CD4-positive, alpha-beta T cell treated with Interferon alpha-2 for 1 hour (primary cell): ENCODE results near the gene PTPRN2.
"Not testable (repeated sequence)": the region's sequence is repeated elsewhere in the genome, so short reads cannot be mapped to it uniquely, and the experiment has no call there.

ENCODE experiments used
- DNase-seq, 2 donors: peaks; one replicate each; pipeline ENCODE4 v3.0.0-alpha.2; 2020 to 2022

PTPRN2 gene

DNA sequence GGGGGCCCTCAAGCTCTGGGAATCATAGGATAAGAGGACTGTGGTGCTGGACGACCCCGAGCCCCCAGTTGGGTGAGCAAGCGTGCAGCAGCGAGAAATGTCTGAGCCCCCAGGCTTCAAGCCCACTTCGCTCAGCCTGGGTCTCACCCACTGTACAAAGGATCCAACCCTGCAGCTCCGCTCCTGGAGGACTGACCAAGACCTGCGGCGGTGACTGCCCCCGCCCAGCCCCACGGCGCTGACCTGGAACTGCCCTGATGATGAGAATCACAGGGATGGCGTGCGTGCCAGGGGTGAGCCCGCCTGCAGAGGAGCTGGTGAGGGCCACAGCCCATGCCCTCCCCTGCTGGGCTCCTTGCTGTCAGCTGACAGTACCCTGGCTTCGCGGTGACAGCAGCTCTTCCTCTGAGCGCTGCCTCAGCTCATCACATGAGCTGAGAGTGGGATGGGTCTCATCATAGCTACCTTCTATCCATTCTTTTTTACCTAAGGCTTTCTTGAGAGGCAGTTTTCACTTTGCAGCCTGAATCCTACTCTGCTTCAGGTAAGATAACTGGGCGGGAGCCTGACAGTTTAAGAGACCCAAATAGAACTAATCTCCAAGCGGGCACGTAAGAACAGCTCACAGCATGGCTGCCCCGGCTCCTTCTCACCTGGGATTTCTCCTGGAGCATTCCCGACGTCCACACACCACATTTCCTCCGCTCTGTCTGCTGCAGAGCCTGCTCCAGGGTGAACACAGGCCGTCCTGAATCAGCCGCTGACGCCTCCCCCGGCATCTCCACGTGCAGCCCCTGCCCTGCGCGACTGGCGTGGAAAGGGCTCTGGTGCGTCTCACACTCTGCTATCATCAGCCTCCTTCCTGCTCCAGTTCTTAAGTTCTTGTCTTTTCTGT lies 329.9 kb downstream of the PTPRN2 start:
- no peak for DNase-seq

DNA sequence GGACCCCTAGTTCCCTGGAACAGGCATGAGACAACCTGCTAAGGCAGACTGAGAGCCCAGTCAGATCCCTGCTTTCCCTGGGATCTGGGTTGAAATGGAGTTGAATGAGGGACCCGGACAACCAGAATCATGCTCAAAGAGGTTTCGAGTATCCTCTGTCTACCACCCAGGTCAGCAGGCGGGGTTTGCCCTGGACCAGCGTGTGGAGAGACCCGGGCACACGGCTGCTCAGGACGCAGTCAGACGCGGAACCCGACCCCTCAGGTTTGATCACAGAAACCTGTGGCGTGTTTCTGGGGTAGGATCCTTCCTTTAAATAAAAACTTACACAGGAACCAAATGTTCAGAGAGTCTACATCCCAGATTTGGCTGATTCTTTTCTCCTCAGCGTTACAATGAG lies 330.6 kb downstream of the PTPRN2 start:
- no peak for DNase-seq

DNA sequence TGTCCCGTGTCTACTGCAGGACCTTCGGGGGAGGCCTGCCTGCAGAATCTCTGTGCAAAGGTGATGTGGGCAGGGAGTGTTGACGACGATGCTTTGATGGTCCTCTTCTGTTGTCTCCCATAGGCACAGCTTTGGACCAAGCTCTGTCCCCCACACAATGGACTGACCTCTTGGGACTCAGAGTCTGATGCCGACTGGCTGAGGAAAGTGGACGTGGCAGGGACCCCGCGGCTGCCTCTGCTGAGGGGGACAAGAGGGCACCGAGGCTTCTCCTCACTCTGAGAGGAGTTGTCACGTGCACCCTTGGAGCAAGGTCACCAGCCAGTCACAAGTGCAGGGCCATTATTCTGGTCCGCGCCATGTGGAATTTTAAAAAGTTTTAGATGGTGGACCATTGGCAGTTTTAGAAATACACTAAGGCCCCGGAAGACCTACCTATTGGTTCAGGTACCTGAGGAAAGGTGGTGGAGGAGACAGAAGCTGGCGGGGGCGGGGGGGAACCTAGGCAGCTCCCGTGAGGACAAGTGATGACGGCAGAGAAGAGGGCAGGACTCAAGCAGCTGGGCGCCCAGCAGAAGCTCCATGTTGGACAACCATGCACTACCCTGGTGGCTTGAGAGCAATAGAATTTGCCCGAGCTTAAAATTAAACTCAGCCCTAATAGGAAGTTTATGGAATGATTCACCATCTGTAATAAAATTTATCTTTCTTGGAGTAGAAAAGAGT lies 331.4 kb downstream of the PTPRN2 start:
- no peak for DNase-seq

- DNase-seq = no peak
These were observed 332.1 kb downstream of the PTPRN2 start for GRCh38 chr7:158255558-158255957.

DNA sequence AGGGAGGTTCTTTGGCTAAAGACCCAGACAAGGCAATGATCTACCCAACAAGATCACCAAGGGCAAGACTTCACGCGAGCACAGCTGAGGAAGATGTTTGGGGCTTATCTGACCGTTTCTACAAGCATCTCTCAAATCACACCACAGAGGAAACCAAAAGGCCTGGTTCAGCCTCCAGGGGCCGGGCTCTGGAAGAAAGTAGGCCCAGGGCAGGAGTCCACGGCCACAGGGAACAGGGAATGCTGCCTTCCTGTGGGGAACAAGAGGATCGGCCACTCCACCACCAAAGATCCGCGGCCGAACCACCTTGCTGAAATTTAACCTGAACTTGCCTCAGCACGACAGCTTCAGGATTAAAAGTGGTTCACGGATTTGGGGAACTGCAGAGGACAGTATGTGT lies 332.5 kb downstream of the PTPRN2 start:
- no peak for DNase-seq

DNA sequence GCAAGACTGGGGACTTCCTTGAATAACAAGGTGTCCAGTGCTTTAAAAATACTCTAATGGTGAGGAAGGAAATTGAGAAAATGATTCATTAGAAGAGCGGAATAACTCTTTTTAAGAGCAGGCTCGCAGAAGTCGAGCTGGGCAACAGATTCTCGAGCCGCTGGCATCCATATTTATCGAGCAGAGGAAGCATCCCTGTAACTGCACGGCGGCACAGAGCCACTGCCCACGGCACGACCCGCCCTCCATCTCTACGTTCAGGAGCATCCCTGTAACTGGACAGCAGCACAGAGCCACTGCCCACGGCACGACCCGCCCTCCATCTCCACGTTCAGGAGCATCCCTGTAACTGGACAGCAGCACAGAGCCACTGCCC lies 334.0 kb downstream of the PTPRN2 start:
- not testable (repeated sequence) for DNase-seq

- DNase-seq = no peak
These were observed 334.6 kb downstream of the PTPRN2 start for GRCh38 chr7:158252837-158253669.

DNA sequence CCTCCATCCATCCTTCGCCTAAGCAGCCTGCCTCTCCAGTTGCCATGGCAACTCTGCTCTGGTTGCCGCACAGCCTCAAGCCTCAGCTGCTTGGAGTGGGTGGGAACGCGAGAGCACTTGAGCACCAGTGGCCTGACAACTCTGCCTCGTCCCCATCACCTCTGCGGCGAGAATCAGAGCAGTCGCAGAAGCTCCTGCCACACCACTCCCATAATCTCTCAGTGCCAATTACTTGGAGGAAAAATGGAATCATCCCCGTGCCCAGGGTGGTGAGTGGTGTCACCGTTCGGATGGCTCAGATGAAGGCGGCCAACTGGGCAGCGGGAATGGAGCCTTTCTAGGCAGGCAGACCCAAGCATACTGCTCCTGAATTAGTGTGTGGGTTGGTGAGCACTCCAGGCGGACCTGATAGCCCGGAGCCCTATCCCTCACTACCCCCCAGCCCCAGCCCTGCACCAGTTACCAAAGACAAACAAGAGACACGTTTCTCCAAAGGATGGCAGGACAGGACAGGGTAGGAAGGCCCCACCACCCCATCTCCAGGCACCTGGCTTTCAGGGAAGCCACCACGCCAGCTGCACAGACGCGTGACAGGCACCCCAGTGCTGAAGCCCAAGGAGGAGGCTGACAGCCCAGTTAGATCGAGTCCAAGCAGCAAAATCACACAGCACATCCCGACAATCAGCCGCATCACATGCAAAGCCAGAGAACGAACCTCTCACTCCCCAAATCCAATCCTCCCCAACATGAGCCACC lies 335.4 kb downstream of the PTPRN2 start:
- no peak for DNase-seq

GRCh38 chr7:158251061-158251965 lies 336.3 kb downstream of the PTPRN2 start:
- DNase-seq = no peak

DNA sequence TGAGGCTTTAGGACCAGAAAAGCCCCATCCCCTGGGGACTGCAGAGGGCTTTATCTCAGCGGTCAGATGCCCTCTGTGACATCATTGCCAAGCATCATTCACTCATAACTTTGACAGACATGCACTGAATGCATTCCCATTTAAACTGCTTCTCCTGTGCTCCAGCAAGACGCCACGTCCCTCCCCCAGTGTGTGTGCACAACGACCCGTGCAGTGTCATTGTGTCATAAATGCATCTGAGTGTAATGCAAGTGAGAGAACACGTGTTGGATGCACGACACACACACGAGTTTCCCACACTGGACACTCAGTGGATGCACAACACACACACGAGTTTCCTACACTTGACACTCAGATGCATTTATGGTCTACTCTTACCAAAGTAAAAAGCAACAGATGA lies 337.9 kb downstream of the PTPRN2 start:
- no peak for DNase-seq

- DNase-seq = no peak
These were observed 338.8 kb downstream of the PTPRN2 start for GRCh38 chr7:158248816-158249215.

DNA sequence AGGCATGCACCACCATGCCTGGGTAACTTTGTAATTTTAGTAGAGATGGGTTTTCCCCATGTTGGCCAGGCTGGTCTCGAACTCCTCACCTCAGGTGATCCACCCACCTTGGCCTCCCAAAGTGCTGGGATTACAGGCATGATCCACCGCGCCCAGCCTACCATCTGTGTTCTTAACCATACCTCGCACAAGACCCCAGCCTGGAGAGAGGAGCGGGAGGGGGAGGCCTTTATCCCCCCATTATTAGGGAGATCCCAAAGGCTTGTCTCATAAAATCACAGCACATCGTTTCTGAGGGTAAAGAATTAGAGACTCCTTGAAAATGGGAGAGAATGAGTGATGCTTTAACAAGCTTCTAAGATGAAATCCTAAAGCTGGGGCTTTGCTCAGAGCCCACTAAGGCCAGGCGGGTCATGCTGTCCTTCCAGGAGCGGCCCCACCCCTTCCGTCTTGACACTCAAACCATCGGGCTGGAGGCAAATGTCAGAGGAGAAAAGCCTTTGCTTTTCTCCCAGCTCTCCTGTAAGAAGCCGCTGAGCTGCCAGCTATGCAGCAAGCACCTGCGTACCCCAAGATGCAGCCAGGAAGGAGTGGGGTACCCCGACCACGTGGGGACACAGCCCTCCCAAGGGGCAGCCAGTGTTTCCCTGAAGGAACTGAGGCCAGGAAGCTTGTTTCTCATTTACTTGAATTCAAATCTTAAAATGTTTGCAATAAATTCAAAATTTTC lies 339.7 kb downstream of the PTPRN2 start:
- no peak for DNase-seq

- no peak for DNase-seq
These were observed 340.5 kb downstream of the PTPRN2 start for GRCh38 chr7:158246960-158247673.

DNA sequence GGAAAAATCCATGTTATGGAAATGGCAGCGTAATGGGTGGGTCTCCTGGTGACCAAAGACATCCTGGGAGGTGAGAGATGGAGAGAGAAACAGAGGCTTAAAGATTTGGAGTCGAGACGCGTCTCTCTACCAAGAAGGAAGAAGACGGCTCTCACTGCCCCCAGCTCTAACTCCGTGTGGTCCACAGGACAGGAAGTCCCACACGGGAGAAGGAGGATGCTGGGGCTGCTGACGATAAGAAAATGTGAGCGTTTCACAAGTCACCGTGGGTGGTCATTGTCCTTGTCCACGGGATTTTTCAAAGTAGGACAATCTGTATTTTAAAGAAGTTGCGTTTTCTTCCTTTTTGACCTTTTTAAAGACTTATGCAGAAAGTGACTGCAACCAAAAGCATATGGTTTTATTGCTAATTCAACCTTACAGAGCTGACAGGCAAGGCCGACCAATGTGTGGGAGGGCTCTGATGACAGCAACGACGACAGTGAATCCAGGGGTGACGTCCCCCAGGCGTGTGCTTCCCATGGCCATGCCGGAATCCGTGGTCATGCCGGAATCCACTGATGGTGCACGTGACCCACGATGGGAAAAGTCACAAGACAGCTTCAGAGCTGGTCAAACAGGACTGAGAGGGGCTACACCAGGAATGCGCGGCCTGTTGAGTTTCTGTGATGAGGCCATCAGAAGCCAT lies 341.2 kb downstream of the PTPRN2 start:
- no peak for DNase-seq

- DNase-seq = no peak
These were observed 341.9 kb downstream of the PTPRN2 start for GRCh38 chr7:158245724-158246041.

GRCh38 chr7:158244873-158245723 lies 342.5 kb downstream of the PTPRN2 start:
- no peak for DNase-seq

DNA sequence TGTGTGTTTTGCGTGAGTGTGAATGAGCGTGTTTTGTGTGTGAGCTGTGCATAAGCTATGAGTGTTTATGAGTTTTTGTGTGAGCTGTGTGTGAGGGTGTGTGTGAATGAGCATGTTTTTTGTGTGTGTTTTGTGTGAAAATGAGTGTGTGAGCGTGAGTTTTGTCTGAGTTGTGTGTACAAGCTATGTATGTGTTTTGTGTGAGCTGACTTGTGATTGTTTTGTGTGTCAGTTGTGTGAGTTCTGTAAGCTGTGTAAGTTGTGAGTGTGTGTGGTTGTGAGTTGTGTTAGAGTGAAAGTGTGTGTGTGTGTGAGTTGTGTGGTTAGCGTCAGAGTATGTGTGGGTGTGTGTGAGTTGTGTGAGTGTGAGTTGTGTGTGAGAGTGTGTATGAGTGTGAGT lies 343.2 kb downstream of the PTPRN2 start:
- DNase-seq = no peak

GRCh38 chr7:158241919-158242318 lies 345.7 kb downstream of the PTPRN2 start:
- no peak for DNase-seq

DNA sequence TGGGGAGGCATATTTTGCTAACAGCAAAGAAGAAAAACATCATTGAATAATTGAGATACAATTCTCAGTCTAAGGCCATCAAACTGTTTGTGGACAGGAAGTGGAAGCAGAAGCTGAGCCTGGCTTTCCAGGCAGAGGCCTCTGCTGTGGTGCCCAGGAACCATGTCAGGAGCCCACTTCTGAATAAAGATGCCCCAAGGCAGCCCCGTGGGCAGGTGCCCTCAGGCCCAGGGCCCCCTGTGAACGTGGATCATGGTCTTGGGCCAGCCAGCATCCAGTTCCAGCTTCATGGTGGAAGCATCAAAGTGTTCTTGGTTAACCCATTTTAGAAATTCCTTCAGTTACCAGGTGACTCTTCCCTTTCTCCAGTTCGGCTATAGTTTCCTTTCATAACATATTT lies 346.8 kb downstream of the PTPRN2 start:
- DNase-seq = no peak
